Duodenal mucosa (tissue), 2 donors: ENCODE measurements around the gene LRFN5.

ENCODE experiments used
- H3K27ac ChIP-seq: one replicate; pipeline ENCODE4 v1.7.0; 2013; ENCODE audit warnings: low read depth, low read length
- H3K27me3 ChIP-seq, 2 donors: one replicate each; pipeline ENCODE4 v1.7.0; 2013; ENCODE audit warnings: low read length in 2 of 2, control low read depth in 1 of 2; ENCODE audit not compliant: insufficient read depth in 2 of 2, control insufficient read depth in 1 of 2
- H3K36me3 ChIP-seq, 2 donors: one replicate each; pipeline ENCODE4 v1.7.0; 2013; ENCODE audit warnings: low read length in 2 of 2, control low read depth in 1 of 2; ENCODE audit not compliant: insufficient read depth in 2 of 2, control insufficient read depth in 1 of 2
- H3K4me1 ChIP-seq, 2 donors: one replicate each; pipeline ENCODE4 v1.7.0; 2013; ENCODE audit warnings: low read length in 2 of 2, control low read depth in 1 of 2; ENCODE audit not compliant: insufficient read depth in 2 of 2, control insufficient read depth in 1 of 2
- H3K4me3 ChIP-seq, 2 donors: one replicate each; pipeline ENCODE4 v1.7.0; 2013; ENCODE audit warnings: low read length in 2 of 2, low read depth in 1 of 2
- H3K9ac ChIP-seq, 2 donors: one replicate each; pipeline ENCODE4 v1.7.0; 2013; ENCODE audit warnings: low read length in 2 of 2, low read depth in 1 of 2
- H3K9me3 ChIP-seq, 2 donors: one replicate each; pipeline ENCODE4 v1.7.0; 2013; ENCODE audit warnings: low read length in 2 of 2, control low read depth in 1 of 2; ENCODE audit not compliant: control insufficient read depth in 1 of 2

Gene LRFN5

DNA sequence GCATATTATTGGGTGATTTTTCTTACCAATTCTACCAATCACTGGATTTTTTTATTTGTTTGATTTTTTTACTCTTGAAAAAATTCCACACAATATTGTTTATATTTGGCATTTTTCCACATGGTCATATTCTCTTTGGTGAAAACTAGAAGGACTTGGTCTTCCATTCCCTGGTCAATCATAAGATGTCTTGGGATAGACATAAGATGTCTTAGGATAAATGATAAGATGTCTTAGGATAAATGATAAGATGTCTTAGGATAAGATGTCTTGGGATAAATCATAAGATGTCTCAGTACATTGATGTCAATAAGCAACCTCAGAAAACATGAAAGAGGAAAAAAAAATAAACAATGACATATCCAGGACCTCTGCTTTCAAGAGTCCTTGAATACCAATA lies 309.1 kb downstream of the LRFN5 start:
- Histone ChIP-seq H3K4me3 (no peak overlapping the region), H3K36me3 (no peaks in the 10 kb centered on the region), H3K9me3 (peaks cover 0 to 7% of the 10 kb centered on the region in 2 donors), H3K27me3 (no peaks in the 10 kb centered on the region), H3K9ac (no peak overlapping the region), H3K4me1 (no peaks in the 10 kb centered on the region), H3K27ac (no peak overlapping the region)

DNA sequence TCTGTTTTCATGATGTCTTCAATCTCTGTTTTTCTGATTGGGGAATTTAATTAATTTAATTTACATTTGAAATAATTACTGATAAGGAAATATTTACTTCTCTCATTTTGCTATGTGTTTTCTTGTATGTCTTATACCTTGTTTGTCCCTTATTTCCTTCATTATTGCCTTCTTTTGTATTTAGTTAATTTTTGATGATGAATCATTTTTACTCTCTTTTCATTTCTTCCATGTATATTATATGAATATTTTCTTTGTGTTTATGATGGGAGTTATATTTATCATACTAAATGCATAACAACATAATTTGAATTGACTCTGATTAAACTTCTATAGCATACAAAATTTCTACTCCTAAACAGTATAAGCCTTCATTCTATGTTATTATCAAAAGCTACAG lies 309.6 kb downstream of the LRFN5 start:
- Histone ChIP-seq H3K27me3 (no peaks in the 10 kb centered on the region), H3K9me3 (peaks cover 0 to 7% of the 10 kb centered on the region in 2 donors), H3K4me3 (no peak overlapping the region), H3K4me1 (no peaks in the 10 kb centered on the region), H3K36me3 (no peaks in the 10 kb centered on the region), H3K27ac (no peak overlapping the region), H3K9ac (no peak overlapping the region)

DNA sequence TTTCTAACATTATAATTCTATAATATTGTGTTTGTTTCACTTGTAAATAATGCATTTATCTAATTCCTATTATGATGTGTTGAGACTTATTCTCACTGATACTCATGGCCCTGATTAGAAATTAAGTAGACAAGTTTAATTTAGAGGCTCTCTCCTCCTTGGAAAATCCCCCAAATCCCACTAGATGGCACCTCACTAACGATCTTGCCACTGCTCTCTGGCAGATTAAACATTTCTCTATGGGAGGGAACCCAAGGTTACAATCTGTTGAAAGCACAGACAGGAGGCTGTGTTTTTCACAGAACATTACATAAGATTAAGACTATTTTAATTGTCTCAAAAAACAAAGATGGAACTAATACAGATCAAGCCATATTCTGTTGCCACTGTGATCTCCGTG lies 318.7 kb downstream of the LRFN5 start:
- Histone ChIP-seq H3K4me3 (no peak overlapping the region), H3K36me3 (no peaks in the 10 kb centered on the region), H3K9ac (no peak overlapping the region), H3K4me1 (no peaks in the 10 kb centered on the region), H3K27me3 (no peaks in the 10 kb centered on the region), H3K9me3 (peaks cover 0 to 4% of the 10 kb centered on the region in 2 donors), H3K27ac (no peak overlapping the region)

DNA sequence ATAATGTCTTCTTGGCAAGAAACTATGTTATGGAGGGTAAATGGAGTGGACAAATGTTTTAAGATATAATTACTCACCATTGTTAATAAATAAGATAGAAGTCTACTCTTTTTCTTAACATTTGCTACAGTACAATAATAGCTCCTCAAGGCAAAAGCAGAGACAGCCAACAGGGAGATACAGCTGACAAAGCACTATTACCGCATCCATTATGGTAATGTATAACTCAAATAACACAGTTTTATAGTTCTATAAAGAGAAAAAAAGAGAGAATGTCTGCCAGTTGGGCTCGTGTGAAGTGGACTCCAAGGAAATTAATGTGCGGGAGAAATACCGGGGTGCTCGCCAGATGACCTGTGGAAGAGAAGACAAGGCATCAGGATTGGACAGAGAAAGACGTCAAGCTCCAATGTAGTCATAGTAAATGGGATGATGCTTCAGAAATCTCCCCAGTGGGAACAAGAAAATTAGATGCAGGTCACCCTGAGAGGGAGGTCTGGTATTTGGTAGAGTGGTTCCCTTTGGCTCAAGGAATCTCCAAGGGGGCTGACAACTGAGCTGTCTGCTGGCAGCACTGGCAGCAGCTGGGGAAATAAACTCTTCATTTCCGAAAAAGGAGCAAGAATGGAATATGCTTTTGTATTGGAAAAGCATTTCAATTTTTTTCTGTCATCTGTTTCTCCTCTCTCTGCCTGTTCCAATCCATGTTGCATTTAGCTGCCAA lies 343.9 kb downstream of the LRFN5 start:
- Histone ChIP-seq H3K9me3 (peaks cover 0 to 1% of the 10 kb centered on the region in 2 donors), H3K9ac (no peak overlapping the region), H3K4me3 (no peak overlapping the region), H3K27me3 (no peaks in the 10 kb centered on the region), H3K36me3 (no peaks in the 10 kb centered on the region), H3K27ac (no peak overlapping the region), H3K4me1 (no peaks in the 10 kb centered on the region)
